ENCODE data around the gene IMP4. TPM values are rescaled to one million over a fixed set of nuclear protein-coding genes. Genes with fewer than 3 reads are reported as not detected.

Gene IMP4
- total RNA-seq, 1 experiment from 2014 or later = 120 TPM

DNA sequence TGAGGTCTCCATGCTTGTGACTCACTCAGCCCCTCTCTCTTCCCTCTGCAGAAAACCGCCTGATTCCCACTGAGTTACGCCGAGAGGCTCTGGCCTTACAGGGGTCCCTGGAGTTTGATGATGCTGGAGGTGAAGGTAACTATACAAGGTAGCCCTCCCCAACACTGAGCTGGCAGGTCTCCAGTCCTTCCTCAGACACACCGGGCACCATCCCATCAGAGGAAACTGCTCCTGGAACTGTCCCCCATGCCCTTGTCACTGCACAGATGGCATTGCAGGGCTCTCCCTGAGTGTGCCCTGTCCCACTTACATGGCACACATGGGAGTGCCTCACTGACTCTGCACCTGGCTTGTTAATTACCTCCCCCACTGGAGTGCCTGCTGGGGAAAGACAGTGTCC lies 1.9 kb downstream of the IMP4 start:
- H3K4me1 ChIP-seq = peaks cover 3% of the 10 kb centered on the region
- DNase-seq = no peak
- H3K9me3 ChIP-seq = no peaks in the 10 kb centered on the region
- Mint-ChIP-seq H3K4me3 (ENCODE audit: unreplicated experiment) (no peak overlapping the region), H3K36me3 (ENCODE audit: insufficient read depth, unreplicated experiment) (peaks cover 79% of the 10 kb centered on the region), H3K9me3 (ENCODE audit: unreplicated experiment) (no peaks in the 10 kb centered on the region), H3K27me3 (ENCODE audit: insufficient read depth, unreplicated experiment) (no peaks in the 10 kb centered on the region), H3K27ac (ENCODE audit: unreplicated experiment) (no peak overlapping the region), H3K4me1 (ENCODE audit: low read depth, unreplicated experiment) (peaks cover 13% of the 10 kb centered on the region)
- peaks cover 4% of the 10 kb centered on the region for H3K36me3 ChIP-seq (ENCODE audit: control insufficient read depth, insufficient read depth, low read length)
- CTCF ChIA-PET = no interaction called here
- H3K27me3 ChIP-seq (replicated peaks; ENCODE audit: control insufficient read depth, insufficient read depth, low read length) = no peaks in the 10 kb centered on the region
- POLR2A ChIA-PET = no interaction called here
- intact Hi-C loops (cut with micrococcal nuclease; ENCODE audit: unreplicated experiment) = no loop called here
- BruUV-seq (replicated peaks) = no TSS peak
- no peak overlapping the region for H3K4me3 ChIP-seq (ENCODE audit: low read depth, low read length)
- TF ChIP-seq, protein P1, sequence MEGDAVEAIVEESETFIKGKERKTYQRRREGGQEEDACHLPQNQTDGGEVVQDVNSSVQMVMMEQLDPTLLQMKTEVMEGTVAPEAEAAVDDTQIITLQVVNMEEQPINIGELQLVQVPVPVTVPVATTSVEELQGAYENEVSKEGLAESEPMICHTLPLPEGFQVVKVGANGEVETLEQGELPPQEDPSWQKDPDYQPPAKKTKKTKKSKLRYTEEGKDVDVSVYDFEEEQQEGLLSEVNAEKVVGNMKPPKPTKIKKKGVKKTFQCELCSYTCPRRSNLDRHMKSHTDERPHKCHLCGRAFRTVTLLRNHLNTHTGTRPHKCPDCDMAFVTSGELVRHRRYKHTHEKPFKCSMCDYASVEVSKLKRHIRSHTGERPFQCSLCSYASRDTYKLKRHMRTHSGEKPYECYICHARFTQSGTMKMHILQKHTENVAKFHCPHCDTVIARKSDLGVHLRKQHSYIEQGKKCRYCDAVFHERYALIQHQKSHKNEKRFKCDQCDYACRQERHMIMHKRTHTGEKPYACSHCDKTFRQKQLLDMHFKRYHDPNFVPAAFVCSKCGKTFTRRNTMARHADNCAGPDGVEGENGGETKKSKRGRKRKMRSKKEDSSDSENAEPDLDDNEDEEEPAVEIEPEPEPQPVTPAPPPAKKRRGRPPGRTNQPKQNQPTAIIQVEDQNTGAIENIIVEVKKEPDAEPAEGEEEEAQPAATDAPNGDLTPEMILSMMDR (IDR thresholded peaks at IDR 0.05; ENCODE audit: insufficient read depth in 1 of 2, low read depth in 1 of 2, low read length in 1 of 2, severe bottlenecking in 1 of 2, unreplicated experiment in 1 of 2) = no peak

DNA sequence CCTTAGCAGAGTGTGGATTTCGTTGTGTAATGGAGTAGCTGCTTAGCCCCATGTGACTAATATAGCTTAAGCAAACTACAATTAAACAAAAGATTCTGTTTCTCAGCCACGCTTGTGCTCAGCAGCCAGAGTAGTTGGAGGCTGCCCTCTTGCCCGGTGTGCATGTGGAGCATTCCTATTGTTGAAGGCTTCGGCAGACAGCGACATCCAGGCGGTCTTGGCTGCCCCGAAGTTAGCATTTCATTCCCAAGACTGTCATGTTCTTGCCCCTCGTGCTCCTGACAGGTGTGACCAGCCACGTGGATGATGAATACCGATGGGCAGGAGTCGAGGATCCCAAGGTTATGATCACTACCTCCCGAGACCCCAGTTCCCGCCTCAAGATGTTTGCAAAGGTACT lies 2.4 kb downstream of the IMP4 start:
- ChIA-PET CTCF (no interaction called here), POLR2A (no interaction called here)
- peaks cover 77% of the 10 kb centered on the region for H3K36me3 Mint-ChIP-seq (ENCODE audit: insufficient read depth, unreplicated experiment)
- no TSS peak for BruUV-seq (replicated peaks)
- H3K9me3 Mint-ChIP-seq (ENCODE audit: unreplicated experiment) = no peaks in the 10 kb centered on the region
- H3K27ac Mint-ChIP-seq (ENCODE audit: unreplicated experiment) = no peak overlapping the region
- intact Hi-C loops (cut with micrococcal nuclease; ENCODE audit: unreplicated experiment) = no loop called here
- Histone ChIP-seq H3K4me1 (peaks cover 3% of the 10 kb centered on the region), H3K27me3 (replicated peaks; ENCODE audit: control insufficient read depth, insufficient read depth, low read length) (no peaks in the 10 kb centered on the region), H3K9me3 (no peaks in the 10 kb centered on the region), H3K36me3 (ENCODE audit: control insufficient read depth, insufficient read depth, low read length) (peaks cover 4% of the 10 kb centered on the region), H3K4me3 (ENCODE audit: low read depth, low read length) (no peak overlapping the region)
- peaks cover 9% of the 10 kb centered on the region for H3K4me1 Mint-ChIP-seq (ENCODE audit: low read depth, unreplicated experiment)
- TF ChIP-seq, protein P1 (IDR thresholded peaks at IDR 0.05; ENCODE audit: insufficient read depth in 1 of 2, low read depth in 1 of 2, low read length in 1 of 2, severe bottlenecking in 1 of 2, unreplicated experiment in 1 of 2) = no peak
- no peaks in the 10 kb centered on the region for H3K27me3 Mint-ChIP-seq (ENCODE audit: insufficient read depth, unreplicated experiment)
- no peak for DNase-seq
- H3K4me3 Mint-ChIP-seq (ENCODE audit: unreplicated experiment) = no peak overlapping the region

DNA sequence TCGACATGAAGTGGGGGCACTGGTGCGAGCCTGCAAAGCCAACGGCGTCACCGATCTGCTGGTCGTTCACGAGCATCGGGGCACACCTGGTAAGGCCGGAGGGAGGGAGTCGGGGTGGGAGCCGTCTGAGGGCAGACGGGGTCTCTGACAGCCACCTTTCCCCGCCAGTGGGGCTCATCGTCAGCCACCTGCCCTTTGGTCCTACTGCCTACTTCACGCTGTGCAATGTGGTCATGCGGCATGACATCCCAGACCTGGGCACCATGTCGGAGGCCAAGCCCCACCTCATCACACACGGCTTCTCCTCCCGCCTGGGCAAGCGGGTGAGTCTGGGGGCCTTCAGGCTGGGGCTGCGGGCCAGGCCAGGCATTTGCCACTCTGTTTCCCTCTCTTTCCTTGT lies 2.9 kb downstream of the IMP4 start:
- no peak overlapping the region for H3K4me3 ChIP-seq (ENCODE audit: low read depth, low read length)
- Mint-ChIP-seq H3K4me1 (ENCODE audit: low read depth, unreplicated experiment) (peaks cover 6% of the 10 kb centered on the region), H3K9me3 (ENCODE audit: unreplicated experiment) (no peaks in the 10 kb centered on the region), H3K27ac (ENCODE audit: unreplicated experiment) (no peak overlapping the region), H3K36me3 (ENCODE audit: insufficient read depth, unreplicated experiment) (peaks cover 71% of the 10 kb centered on the region), H3K27me3 (ENCODE audit: insufficient read depth, unreplicated experiment) (no peaks in the 10 kb centered on the region), H3K4me3 (ENCODE audit: unreplicated experiment) (peak overlapping the region; percentile 24)
- H3K9me3 ChIP-seq = no peaks in the 10 kb centered on the region
- H3K36me3 ChIP-seq (ENCODE audit: control insufficient read depth, insufficient read depth, low read length) = peaks cover 4% of the 10 kb centered on the region
- intact Hi-C loops (cut with micrococcal nuclease; ENCODE audit: unreplicated experiment) = no loop called here
- no peak for DNase-seq
- no TSS peak for BruUV-seq (replicated peaks)
- POLR2A ChIA-PET = no interaction called here
- peaks cover 3% of the 10 kb centered on the region for H3K4me1 ChIP-seq
- no peaks in the 10 kb centered on the region for H3K27me3 ChIP-seq (replicated peaks; ENCODE audit: control insufficient read depth, insufficient read depth, low read length)
- TF ChIP-seq, protein P1 (IDR thresholded peaks at IDR 0.05; ENCODE audit: insufficient read depth in 1 of 2, low read depth in 1 of 2, low read length in 1 of 2, severe bottlenecking in 1 of 2, unreplicated experiment in 1 of 2) = no peak
- CTCF ChIA-PET = no interaction called here
